ENCODE results near the gene PNPLA3. TPM values are rescaled to one million over a fixed set of nuclear protein-coding genes. Genes with fewer than 3 reads are reported as not detected.
"Not testable (repeated sequence)": the region's sequence is repeated elsewhere in the genome, so short reads cannot be mapped to it uniquely, and the experiment has no call there.

The PNPLA3 gene
- total RNA-seq, 2 experiments from 2014 or later: 0.45 TPM; not detected in 1

GRCh38 chr22:43895986-43896645, 27.5 kb upstream of the PNPLA3 start:
- no peak overlapping the region for H3K4me3 Mint-ChIP-seq
- H3K27ac Mint-ChIP-seq: no peak overlapping the region
- H3K4me1 Mint-ChIP-seq: no peaks in the 10 kb centered on the region
- H3K27me3 Mint-ChIP-seq: peaks cover 27% of the 10 kb centered on the region
- ATAC-seq (ENCODE audit: low read depth) (no peak), DNase-seq (no peak)
- no peaks in the 10 kb centered on the region for H3K36me3 Mint-ChIP-seq
- POLR2A ChIA-PET: no interaction called here
- H3K9me3 Mint-ChIP-seq: no peaks in the 10 kb centered on the region

GRCh38 chr22:43897751-43898261, 25.8 kb upstream of the PNPLA3 start:
- DNase-seq: no peak
- no peaks in the 10 kb centered on the region for H3K9me3 Mint-ChIP-seq
- no peaks in the 10 kb centered on the region for H3K36me3 Mint-ChIP-seq

GRCh38 chr22:43900206-43900605, 23.4 kb upstream of the PNPLA3 start:
- POLR2A ChIA-PET: no interaction called here
- Mint-ChIP-seq H3K36me3 (no peaks in the 10 kb centered on the region), H3K9me3 (no peaks in the 10 kb centered on the region), H3K4me1 (no peaks in the 10 kb centered on the region), H3K27me3 (peaks cover 6% of the 10 kb centered on the region), H3K4me3 (no peak overlapping the region), H3K27ac (no peak overlapping the region)
- DNase-seq (no peak), ATAC-seq (ENCODE audit: low read depth) (no peak)

More at GRCh38 chr22:43897751-43898261, 25.8 kb upstream of the PNPLA3 start:
- Mint-ChIP-seq H3K4me3 (no peak overlapping the region), H3K4me1 (no peaks in the 10 kb centered on the region), H3K27me3 (peaks cover 16% of the 10 kb centered on the region), H3K27ac (no peak overlapping the region)
- ATAC-seq (ENCODE audit: low read depth): no peak
- POLR2A ChIA-PET: no interaction called here

- ATAC-seq (ENCODE audit: low read depth) (no peak), DNase-seq (no peak)
- Mint-ChIP-seq H3K27ac (no peak overlapping the region), H3K9me3 (no peaks in the 10 kb centered on the region), H3K4me3 (no peak overlapping the region), H3K4me1 (no peaks in the 10 kb centered on the region), H3K36me3 (no peaks in the 10 kb centered on the region), H3K27me3 (peaks cover 2% of the 10 kb centered on the region)
- POLR2A ChIA-PET: no interaction called here
Measured at GRCh38 chr22:43901976-43902643, 21.5 kb upstream of the PNPLA3 start.

- H3K27ac Mint-ChIP-seq; ATAC-seq (ENCODE audit: low read depth); H3K4me3 Mint-ChIP-seq; H3K27me3 Mint-ChIP-seq; H3K9me3 Mint-ChIP-seq; POLR2A ChIA-PET; H3K36me3 Mint-ChIP-seq; H3K4me1 Mint-ChIP-seq; DNase-seq: not testable (repeated sequence)
Measured at GRCh38 chr22:43903033-43903432, 20.6 kb upstream of the PNPLA3 start.

- POLR2A ChIA-PET; H3K36me3 Mint-ChIP-seq; DNase-seq; H3K27ac Mint-ChIP-seq; H3K4me3 Mint-ChIP-seq; H3K9me3 Mint-ChIP-seq; ATAC-seq (ENCODE audit: low read depth); H3K27me3 Mint-ChIP-seq; H3K4me1 Mint-ChIP-seq: not testable (repeated sequence)
Measured at GRCh38 chr22:43904412-43904811, 19.2 kb upstream of the PNPLA3 start.

GRCh38 chr22:43905681-43906080, 17.9 kb upstream of the PNPLA3 start:
- Mint-ChIP-seq H3K4me3 (no peak overlapping the region), H3K36me3 (no peaks in the 10 kb centered on the region), H3K27ac (no peak overlapping the region), H3K4me1 (no peaks in the 10 kb centered on the region), H3K27me3 (peaks cover 5% of the 10 kb centered on the region), H3K9me3 (no peaks in the 10 kb centered on the region)
- POLR2A ChIA-PET: no interaction called here
- DNase-seq (no peak), ATAC-seq (ENCODE audit: low read depth) (no peak)

- peaks cover 27% of the 10 kb centered on the region for H3K27me3 Mint-ChIP-seq
- no peaks in the 10 kb centered on the region for H3K36me3 Mint-ChIP-seq
- no peak for DNase-seq
- H3K4me3 Mint-ChIP-seq: no peak overlapping the region
- no peak overlapping the region for H3K27ac Mint-ChIP-seq
- H3K9me3 Mint-ChIP-seq: no peaks in the 10 kb centered on the region
- ATAC-seq (ENCODE audit: low read depth): no peak
- POLR2A ChIA-PET: no interaction called here
- no peaks in the 10 kb centered on the region for H3K4me1 Mint-ChIP-seq
Measured at GRCh38 chr22:43909708-43910107, 13.9 kb upstream of the PNPLA3 start.

GRCh38 chr22:43910178-43910695, 13.4 kb upstream of the PNPLA3 start:
- H3K9me3 Mint-ChIP-seq: no peaks in the 10 kb centered on the region
- no peak for ATAC-seq (ENCODE audit: low read depth)
- peaks cover 27% of the 10 kb centered on the region for H3K27me3 Mint-ChIP-seq
- no peaks in the 10 kb centered on the region for H3K4me1 Mint-ChIP-seq
- H3K27ac Mint-ChIP-seq: no peak overlapping the region
- no peaks in the 10 kb centered on the region for H3K36me3 Mint-ChIP-seq
- no peak for DNase-seq
- POLR2A ChIA-PET: no interaction called here
- H3K4me3 Mint-ChIP-seq: no peak overlapping the region

GRCh38 chr22:43911351-43911750, 12.3 kb upstream of the PNPLA3 start:
- no peak for DNase-seq
- H3K4me3 Mint-ChIP-seq: no peak overlapping the region
- peaks cover 27% of the 10 kb centered on the region for H3K27me3 Mint-ChIP-seq

GRCh38 chr22:43917521-43917920, 6.1 kb upstream of the PNPLA3 start:
- Mint-ChIP-seq H3K36me3 (no peaks in the 10 kb centered on the region), H3K9me3 (no peaks in the 10 kb centered on the region), H3K4me3 (no peak overlapping the region), H3K27me3 (peaks cover 21% of the 10 kb centered on the region), H3K27ac (no peak overlapping the region), H3K4me1 (no peaks in the 10 kb centered on the region)
- DNase-seq (no peak), ATAC-seq (ENCODE audit: low read depth) (no peak)
- POLR2A ChIA-PET: no interaction called here

More at GRCh38 chr22:43911351-43911750, 12.3 kb upstream of the PNPLA3 start:
- Mint-ChIP-seq H3K27ac (no peak overlapping the region), H3K9me3 (no peaks in the 10 kb centered on the region), H3K36me3 (no peaks in the 10 kb centered on the region), H3K4me1 (no peaks in the 10 kb centered on the region)
- POLR2A ChIA-PET: no interaction called here
- ATAC-seq (ENCODE audit: low read depth): no peak

DNA sequence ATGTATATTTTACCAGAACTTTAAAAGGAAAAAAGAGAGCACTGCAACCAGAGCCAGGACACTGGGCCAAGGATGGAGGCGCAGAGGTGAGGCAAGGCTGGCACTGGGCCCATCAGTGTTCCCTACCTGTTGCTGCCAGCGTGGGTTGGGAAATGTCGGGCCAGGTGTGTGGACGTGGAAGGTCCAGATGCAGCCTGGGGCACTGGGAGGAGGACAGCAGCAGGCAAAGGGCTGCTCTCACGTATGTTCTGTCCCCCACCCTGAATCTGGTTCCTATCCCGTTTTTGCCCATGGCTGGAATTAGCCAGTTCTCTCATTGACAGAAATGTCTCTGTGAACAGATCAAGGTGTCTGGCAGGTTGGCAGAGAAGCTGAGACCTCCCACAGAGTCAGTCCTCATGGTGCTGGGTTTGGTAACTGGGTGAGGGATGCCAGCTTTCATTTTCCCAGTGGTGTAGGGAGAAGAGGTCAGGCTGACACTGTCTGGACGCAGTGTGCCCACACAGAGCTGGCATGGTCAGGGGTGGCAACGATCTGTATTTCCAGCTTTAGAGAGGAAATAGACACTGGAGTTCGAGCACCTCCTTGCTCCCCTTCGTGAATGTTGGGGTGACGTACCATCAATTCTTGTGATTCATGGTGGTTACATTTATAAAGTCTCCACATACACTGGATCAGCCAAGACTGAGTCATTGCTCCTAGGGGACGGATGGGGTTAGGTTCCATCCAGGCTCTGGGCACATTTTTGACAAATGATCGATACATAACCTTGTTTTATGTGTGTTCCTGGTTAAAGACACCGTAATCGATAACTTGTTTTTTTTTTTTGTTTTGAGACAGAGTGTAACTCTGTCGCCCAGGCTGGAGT, 4.3 kb upstream of the PNPLA3 start:
- POLR2A ChIA-PET: no interaction called here
- no peak for DNase-seq
- Mint-ChIP-seq H3K4me1 (peaks cover 3% of the 10 kb centered on the region), H3K4me3 (no peak overlapping the region), H3K27me3 (peaks cover 20% of the 10 kb centered on the region), H3K36me3 (no peaks in the 10 kb centered on the region), H3K27ac (no peak overlapping the region), H3K9me3 (no peaks in the 10 kb centered on the region)
- no peak for ATAC-seq (ENCODE audit: low read depth)

DNA sequence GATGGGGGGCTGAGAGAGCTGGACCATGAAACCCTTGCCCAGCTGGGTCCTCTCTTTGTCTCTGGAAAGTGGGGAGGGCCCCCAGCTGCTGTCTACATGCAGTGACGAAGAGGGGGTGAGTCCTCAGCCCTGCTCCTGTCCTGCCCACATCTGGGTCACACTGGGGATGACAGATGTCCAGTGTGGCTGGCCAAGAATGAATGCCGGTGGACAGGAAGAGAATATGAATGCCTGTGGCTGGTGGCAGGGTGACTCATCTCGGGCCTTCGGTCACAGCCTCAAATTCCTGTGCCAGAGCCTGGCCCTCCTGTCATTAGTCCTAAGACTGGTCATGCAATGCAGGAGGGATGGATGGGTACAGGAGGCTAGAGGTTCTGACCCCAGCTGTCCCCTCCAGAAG, 2.2 kb upstream of the PNPLA3 start:
- H3K27me3 Mint-ChIP-seq: peaks cover 34% of the 10 kb centered on the region
- no peak overlapping the region for H3K27ac Mint-ChIP-seq
- H3K9me3 Mint-ChIP-seq: no peaks in the 10 kb centered on the region
- DNase-seq: no peak
- H3K36me3 Mint-ChIP-seq: no peaks in the 10 kb centered on the region
- H3K4me3 Mint-ChIP-seq: no peak overlapping the region
- POLR2A ChIA-PET: no interaction called here
- ATAC-seq (ENCODE audit: low read depth): no peak
- peaks cover 3% of the 10 kb centered on the region for H3K4me1 Mint-ChIP-seq
